Fibroblast of villous mesenchyme (primary cell): ENCODE results near the gene EXOC6. TPM values are rescaled to one million over a fixed set of nuclear protein-coding genes. Genes with fewer than 3 reads are reported as not detected.
A peak's percentile ranks its signal among the peaks of the same experiment; 100 is the strongest.

Experiments
- DNase-seq: peaks from one replicate; pipeline ENCODE4 v3.0.0-alpha.2; 2010; ENCODE audit warnings: low read depth
- H3K4me3 ChIP-seq: 2 replicates; pipeline ENCODE4 v1.5.1; 2011; ENCODE audit warnings: low read depth, mild to moderate bottlenecking, low read length
- CTCF ChIP-seq: IDR thresholded peaks from 2 replicates; pipeline ENCODE4 v1.5.1; 2012; ENCODE audit warnings: low read depth, mild to moderate bottlenecking, low read length; ENCODE audit not compliant: insufficient read depth
- total RNA-seq: library from RNA; depleted of rRNA; stranded (reverse); fragments of >200 nt; gene quantifications from 2 replicates; pipeline ENCODE4 v1.2.3, GENCODE V29; 2012

Gene EXOC6
- total RNA-seq, 1 donor = 7.8 TPM

GRCh38 chr10:92834331-92834730 is 14.0 kb upstream of the EXOC6 start:
- H3K4me3 ChIP-seq = no peak overlapping the region
- no peak for TF ChIP-seq CTCF
- peak; percentile 36 for DNase-seq

GRCh38 chr10:92834986-92835385 is 13.3 kb upstream of the EXOC6 start:
- no peak for TF ChIP-seq CTCF
- H3K4me3 ChIP-seq = no peak overlapping the region
- DNase-seq = no peak

GRCh38 chr10:92837456-92837855 is 10.9 kb upstream of the EXOC6 start:
- H3K4me3 ChIP-seq = no peak overlapping the region
- no peak for TF ChIP-seq CTCF
- DNase-seq = no peak

GRCh38 chr10:92839191-92840085 is 8.9 kb upstream of the EXOC6 start:
- H3K4me3 ChIP-seq = no peak overlapping the region
- TF ChIP-seq CTCF = peak; percentile 35
- peak; percentile 60 for DNase-seq

- DNase-seq = peak; percentile 54
- TF ChIP-seq CTCF = no peak
- no peak overlapping the region for H3K4me3 ChIP-seq
Measured at GRCh38 chr10:92844746-92845145, 3.6 kb upstream of the EXOC6 start.

GRCh38 chr10:92845921-92846320 is 2.4 kb upstream of the EXOC6 start:
- no peak for TF ChIP-seq CTCF
- no peak for DNase-seq
- H3K4me3 ChIP-seq = no peak overlapping the region
